HUDEP-2 (cell line): Measurements from ENCODE around the gene FHDC1.

Source experiments
- DNase-seq, 76 experiments: peaks; one replicate each; lab custom pipeline; 2025; ENCODE audit not compliant: unreplicated experiment in 76 of 76; lab: John Stamatoyannopoulos, UW

FHDC1 gene

DNA sequence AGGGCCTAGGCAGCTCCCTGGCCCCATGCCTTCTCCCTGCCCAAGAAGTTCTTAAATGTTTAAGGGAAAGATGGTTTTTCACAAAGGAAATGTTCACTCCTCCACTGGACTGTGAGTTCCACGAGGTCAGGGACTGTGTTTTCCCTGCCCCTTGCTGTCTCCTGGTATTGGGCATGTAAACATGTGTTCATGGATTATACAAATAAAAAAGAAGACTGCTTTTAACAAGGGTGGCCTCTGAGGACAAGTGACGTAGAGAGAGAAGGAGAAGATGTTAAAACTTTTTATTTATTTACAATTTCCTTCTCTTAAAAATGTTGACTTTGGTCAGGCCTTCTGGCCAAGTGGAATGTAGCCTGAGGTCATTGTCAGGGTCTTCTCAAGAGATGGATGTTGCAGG lies 66.0 kb downstream of the FHDC1 start:
- no peak for DNase-seq

DNA sequence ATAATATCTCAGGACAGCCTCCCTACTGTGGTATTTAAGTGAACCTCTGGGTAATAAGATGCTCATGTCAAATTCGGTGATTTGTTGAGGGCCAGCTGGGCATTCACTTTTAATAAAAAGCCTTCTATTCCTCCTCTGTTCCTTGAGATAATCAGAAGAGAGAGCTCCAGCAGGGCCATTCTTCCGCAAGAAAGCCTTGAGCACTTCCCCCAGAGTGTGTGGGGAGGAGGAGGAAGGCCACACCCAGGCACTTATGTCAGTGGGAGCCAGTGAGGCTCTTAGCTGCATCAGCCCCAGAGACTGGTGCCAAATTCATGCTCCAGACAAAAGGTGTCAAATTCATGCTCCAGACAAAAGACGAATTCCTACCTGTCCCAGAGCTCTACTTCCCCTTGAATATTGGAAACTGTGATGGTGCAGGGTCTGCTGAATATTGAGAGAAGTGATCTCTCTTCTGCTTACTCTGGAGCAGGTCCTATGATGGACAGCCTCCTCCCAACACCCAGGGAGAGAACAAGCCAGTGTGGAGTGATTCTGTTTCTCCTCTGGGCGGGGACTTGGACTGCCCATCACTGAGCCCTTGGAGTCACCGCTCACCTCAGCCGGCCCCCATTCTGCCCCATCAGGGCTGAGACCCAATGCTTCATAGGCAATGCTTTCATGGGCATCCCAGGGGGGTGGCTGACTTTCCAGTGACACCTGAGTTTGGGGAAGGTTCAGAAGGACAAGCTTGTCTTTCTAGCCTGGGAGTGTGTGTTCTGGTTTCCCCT lies 68.1 kb downstream of the FHDC1 start:
- peak in 29 of 76 experiments; percentile 1 to 43 (median 11) for DNase-seq

- peak in 34 of 76 experiments; percentile 4 to 44 (median 16) for DNase-seq
Measured at GRCh38 chr4:153005899-153006381, 69.8 kb downstream of the FHDC1 start.

DNA sequence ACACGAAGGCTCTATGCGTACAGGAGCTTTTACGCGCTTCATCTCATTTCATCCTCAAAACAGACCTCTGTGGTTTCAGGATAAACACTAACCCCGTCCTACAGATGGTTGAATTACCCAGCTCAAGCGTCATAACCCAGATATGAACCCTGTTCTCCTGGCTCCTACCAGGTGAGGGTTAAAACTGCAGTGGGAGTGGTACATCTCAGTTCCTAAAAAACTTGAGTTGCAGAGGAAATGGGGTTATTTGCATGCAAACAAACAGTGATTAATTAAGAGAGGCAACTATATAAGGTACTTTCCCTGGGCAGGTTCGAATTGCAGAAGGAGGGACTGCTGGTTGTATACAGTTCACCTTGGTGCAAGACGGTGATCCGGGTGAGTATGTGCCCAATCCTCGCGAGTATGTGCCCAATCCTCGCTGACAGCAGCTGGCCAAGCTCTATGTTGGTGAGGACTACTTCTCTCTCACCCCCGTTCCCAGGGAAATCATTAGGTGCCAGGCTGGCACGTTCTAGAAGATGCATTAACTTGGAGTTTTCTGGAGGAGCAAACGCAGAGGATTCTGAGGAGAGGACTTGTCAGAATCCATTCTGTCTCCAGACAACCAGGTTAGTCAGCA lies 72.6 kb downstream of the FHDC1 start:
- no peak for DNase-seq

DNA sequence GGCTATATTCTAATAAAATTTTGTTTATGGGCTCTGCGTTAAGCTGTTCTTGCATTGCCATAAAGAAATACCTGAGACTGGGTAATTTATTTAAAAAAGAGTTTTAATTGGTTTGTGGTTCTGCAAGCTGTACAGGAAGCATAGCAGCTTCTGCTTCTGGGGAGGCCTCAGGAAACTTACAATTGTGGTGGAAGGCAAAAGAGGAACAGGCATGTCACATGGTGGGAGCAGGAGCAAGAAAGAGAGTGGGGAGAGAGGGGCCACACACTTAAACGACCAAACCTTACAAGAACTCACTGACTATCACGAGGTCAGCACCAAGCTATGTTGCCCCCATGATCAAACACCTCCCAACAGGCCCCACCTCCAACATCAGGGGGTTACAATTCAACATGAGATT lies 74.0 kb downstream of the FHDC1 start:
- DNase-seq = no peak

DNA sequence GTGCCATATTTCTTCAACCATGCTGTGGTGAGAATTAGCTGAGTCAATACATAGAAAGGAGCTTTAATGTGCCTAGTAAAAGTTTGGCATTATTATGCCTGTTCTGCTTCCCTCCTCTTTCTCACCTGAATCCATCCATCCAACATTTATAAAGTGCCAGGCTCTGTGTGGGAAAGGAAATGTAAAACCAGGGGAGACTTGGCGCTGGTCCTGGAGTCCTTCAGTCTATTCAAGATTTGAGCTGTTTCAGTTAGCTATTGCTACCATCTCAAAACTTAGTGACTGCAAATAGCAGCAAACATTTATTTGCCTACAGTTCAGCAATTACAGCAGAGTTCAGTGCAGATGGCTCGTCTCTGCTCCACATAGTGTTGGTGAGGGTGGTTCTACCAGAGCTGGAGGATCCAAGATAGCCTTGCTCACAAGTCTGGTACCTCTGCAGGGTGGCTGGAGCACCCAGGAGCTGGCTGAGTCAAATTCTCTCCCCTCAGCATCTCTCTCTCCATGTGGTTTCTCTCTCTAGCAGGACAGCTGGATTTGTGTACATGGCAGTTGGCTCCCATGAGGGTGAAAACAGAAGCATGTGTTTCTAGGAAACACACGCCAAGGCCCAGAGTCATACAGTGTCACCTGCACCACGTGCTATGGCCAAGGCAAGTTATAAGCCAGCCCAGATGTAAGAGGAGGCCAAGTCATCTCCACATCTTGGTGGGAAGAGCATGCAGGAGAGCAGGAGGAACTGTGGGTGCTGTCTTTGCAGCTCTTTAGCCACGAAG lies 77.3 kb downstream of the FHDC1 start:
- no peak for DNase-seq

DNA sequence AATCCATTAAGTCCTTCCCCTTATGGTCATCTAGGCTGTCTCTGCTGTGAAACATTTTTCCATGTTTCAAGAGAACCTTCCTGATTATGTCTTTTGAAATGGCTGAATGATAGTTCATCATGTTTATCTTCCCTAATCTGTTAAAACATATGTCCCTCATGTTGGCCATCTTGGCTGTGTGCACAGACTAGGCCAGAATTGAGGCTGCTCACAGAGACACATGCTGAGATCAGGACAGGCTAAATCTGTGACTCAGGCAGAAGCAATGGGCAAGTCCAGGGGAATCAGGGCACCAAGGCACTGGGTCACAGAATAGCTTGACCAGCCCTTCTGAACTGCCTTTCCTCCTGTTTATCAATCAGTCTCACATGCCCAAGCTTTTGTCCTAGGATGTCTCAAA lies 78.3 kb downstream of the FHDC1 start:
- peak in 18 of 76 experiments; percentile 1 to 36 (median 12) for DNase-seq

- DNase-seq = no peak
Measured at GRCh38 chr4:153016592-153016991, 80.5 kb downstream of the FHDC1 start.

GRCh38 chr4:153018031-153018430 lies 81.9 kb downstream of the FHDC1 start:
- DNase-seq = no peak

DNA sequence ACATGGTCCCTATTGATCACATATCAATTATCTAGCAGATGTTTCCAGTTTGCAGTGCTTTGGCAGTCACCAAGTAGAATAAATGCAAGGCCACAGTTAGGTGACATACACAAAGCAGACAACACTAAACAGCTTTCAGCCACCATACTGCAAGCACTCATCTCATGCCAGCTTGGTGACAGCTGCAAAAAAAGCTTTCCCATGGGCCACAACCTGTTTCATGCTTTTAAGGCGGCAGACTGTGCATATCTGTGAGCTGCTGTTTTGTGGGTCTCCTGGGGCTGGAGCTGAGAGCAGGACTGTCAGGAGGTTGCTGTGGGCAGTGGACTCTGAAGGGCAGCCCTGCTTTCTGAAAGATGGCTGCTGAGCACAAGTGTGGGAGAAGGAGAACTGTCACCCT lies 82.6 kb downstream of the FHDC1 start:
- no peak for DNase-seq

GRCh38 chr4:153019906-153020305 lies 83.8 kb downstream of the FHDC1 start:
- no peak for DNase-seq

GRCh38 chr4:153020457-153020856 lies 84.3 kb downstream of the FHDC1 start:
- no peak for DNase-seq

GRCh38 chr4:153021276-153021675 lies 85.2 kb downstream of the FHDC1 start:
- DNase-seq = no peak

DNA sequence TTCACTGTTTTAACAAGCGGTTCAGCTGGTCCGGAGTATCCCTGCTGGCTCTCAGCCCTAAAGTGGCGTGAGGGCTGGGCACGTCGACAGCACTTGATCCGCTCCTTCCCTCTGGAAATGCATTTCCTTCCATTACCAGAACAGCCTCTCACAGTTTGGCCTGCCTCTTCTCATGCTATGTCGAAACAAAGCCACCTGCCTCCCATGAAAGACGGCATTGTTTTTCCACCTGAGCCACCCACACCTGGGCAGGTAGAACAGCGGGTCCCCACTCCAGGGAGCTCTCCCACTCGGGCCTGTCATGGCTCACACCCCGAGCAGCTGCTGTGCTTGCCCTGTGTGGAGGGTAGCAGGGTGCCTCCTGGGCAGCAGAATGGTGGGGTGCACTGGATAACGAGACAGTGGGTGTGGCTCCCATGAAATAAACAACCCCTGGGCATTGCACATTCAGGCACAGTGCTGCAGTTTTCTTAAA lies 86.2 kb downstream of the FHDC1 start:
- DNase-seq = no peak

DNA sequence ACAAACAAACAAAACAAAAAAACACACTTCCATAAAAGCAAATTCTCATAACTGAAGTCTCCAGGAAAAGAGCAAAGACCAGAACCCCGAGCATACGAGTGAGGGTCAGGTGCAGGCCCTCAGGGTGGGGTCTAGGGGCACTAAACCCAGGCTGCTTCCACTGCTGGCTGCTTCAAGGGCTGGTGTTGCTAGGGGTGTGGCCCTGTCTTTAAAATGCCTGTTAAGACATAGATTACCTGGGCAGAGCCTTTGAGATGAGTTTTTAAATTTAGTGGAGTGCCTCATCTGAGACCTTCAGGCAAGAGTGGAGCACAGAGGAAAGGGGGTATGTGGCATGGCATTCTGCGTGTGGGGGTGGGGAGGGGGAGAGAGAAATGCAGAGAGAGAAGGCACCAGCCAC lies 87.0 kb downstream of the FHDC1 start:
- DNase-seq = peak in 23 of 76 experiments; percentile 0 to 51 (median 24)

DNA sequence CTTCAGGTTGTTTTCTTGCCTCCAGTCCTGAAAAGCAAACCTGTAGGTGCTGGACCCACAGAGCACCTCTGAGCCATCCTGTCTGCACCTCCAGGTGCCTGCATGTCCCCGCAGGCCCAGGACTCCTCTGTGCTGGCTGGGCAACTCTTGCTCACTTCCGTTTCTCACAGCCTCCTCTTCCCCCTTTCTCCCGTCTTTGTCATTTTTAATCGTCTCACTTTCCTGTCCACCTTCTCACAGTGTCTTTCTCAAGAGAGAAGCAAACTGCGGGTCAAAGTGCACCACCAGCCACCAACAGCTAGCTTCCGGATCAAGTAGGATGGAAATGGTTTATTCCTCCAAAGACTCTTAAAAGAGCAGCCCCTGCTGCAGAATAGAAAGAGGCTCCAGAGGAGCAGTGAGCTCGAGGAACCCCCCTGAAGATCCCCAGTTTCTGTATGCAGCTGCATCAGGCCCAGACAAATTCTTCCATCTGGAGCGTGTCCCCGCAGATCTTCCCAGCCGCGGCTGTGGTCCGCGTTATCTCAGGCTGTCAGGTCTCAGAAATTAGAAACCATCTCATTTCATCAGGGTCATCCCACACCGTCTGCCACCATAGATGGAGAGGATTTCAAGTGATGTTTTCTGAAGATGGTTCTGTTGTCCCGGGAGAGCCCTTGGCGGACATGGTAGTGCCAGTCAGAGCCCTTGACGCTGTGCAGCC lies 87.7 kb downstream of the FHDC1 start:
- DNase-seq = peak in 72 of 76 experiments; percentile 13 to 84 (median 60)

GRCh38 chr4:153024466-153024865 lies 88.3 kb downstream of the FHDC1 start:
- DNase-seq = peak in 1 of 76 experiments; percentile 33

GRCh38 chr4:153025406-153025805 lies 89.3 kb downstream of the FHDC1 start:
- peak in 64 of 76 experiments; percentile 4 to 70 (median 34) for DNase-seq

GRCh38 chr4:153026591-153027346 lies 90.6 kb downstream of the FHDC1 start:
- DNase-seq = peak in 10 of 76 experiments; percentile 1 to 22 (median 8)

- no peak for DNase-seq
Measured at GRCh38 chr4:153027866-153028265, 91.7 kb downstream of the FHDC1 start.
